Measurements from ENCODE around the gene UNC80. TPM values are rescaled to one million over a fixed set of nuclear protein-coding genes. Genes with fewer than 3 reads are reported as not detected.
A peak's percentile ranks its signal among the peaks of the same experiment; 100 is the strongest.

Gene UNC80
- total RNA-seq, 1 donor from 2014 or later, result 9.4 TPM

- DNase-seq (ENCODE audit: low spot score in 2 of 2), result peak in 1 of 2 donors; percentile 25
- FAIRE-seq, result peak; percentile 75
Measured at GRCh38 chr2:209960676-209961630, 189.3 kb downstream of the UNC80 start.

- FAIRE-seq, result no peak
- no peak for DNase-seq (ENCODE audit: low spot score in 2 of 2)
Measured at GRCh38 chr2:209965723-209966122, 194.1 kb downstream of the UNC80 start.

- FAIRE-seq (no peak), DNase-seq (ENCODE audit: low spot score in 2 of 2) (no peak)
Measured at GRCh38 chr2:209969692-209970091, 198.1 kb downstream of the UNC80 start.

- FAIRE-seq, result no peak
- no peak for DNase-seq (ENCODE audit: low spot score in 2 of 2)
Measured at GRCh38 chr2:209970271-209970670, 198.6 kb downstream of the UNC80 start.

GRCh38 chr2:209970711-209971110 lies 199.1 kb downstream of the UNC80 start:
- no peak for FAIRE-seq
- DNase-seq (ENCODE audit: low spot score in 2 of 2), result no peak

GRCh38 chr2:209973328-209973727 lies 201.7 kb downstream of the UNC80 start:
- FAIRE-seq (no peak), DNase-seq (ENCODE audit: low spot score in 2 of 2) (no peak)

- DNase-seq (ENCODE audit: low spot score in 2 of 2) (no peak), FAIRE-seq (no peak)
Measured at GRCh38 chr2:209974576-209974975, 202.9 kb downstream of the UNC80 start.

GRCh38 chr2:209976698-209977385 lies 205.2 kb downstream of the UNC80 start:
- FAIRE-seq (peak; percentile 62), DNase-seq (ENCODE audit: low spot score in 2 of 2) (no peak)

GRCh38 chr2:209977386-209978239 lies 206.0 kb downstream of the UNC80 start:
- peak; percentile 18 to 30 for DNase-seq (ENCODE audit: low spot score in 2 of 2)
- FAIRE-seq, result peak; percentile 96

- no peak for DNase-seq (ENCODE audit: low spot score in 2 of 2)
- no peak for FAIRE-seq
Measured at GRCh38 chr2:209984291-209984690, 212.7 kb downstream of the UNC80 start.

GRCh38 chr2:209985874-209986273 lies 214.2 kb downstream of the UNC80 start:
- FAIRE-seq, result no peak
- no peak for DNase-seq (ENCODE audit: low spot score in 2 of 2)

GRCh38 chr2:209986415-209986814 lies 214.8 kb downstream of the UNC80 start:
- DNase-seq (ENCODE audit: low spot score in 2 of 2) (no peak), FAIRE-seq (no peak)

- FAIRE-seq (no peak), DNase-seq (ENCODE audit: low spot score in 2 of 2) (no peak)
Measured at GRCh38 chr2:209988010-209988409, 216.4 kb downstream of the UNC80 start.

GRCh38 chr2:209990838-209991237 lies 219.2 kb downstream of the UNC80 start:
- FAIRE-seq (no peak), DNase-seq (ENCODE audit: low spot score in 2 of 2) (no peak)

- DNase-seq (ENCODE audit: low spot score in 2 of 2) (no peak), FAIRE-seq (no peak)
Measured at GRCh38 chr2:209993968-209994367, 222.3 kb downstream of the UNC80 start.

- FAIRE-seq, result no peak
- no peak for DNase-seq (ENCODE audit: low spot score in 2 of 2)
Measured at GRCh38 chr2:209998596-209998995, 227.0 kb downstream of the UNC80 start.

- FAIRE-seq, result no peak
- no peak for DNase-seq (ENCODE audit: low spot score in 2 of 2)
Measured at GRCh38 chr2:210000464-210001324, 229.1 kb downstream of the UNC80 start.

GRCh38 chr2:210002158-210003157 lies 230.8 kb downstream of the UNC80 start, which contains the start of gene RPE:
RPE (plus strand) TSS chr2:210002638; CDS start chr2:210002662, 24 bp downstream.
- DNase-seq (ENCODE audit: low spot score in 2 of 2) (peak; percentile 82 to 89), FAIRE-seq (peak; percentile 26)
